WTC11 (cell line): ENCODE results near the gene TOMM5. TPM values are rescaled to one million over a fixed set of nuclear protein-coding genes. Genes with fewer than 3 reads are reported as not detected.

Experiments used
- ATAC-seq: fragments of 200-7000 bp; cut with Tn5 transposase; 2 replicates; pipeline ENCODE4 v1.10.0; 2021; ENCODE audit warnings: mild to moderate bottlenecking, moderate library complexity
- CTCF ChIA-PET: fragments of 300-600 bp; sonication (Branson Sonifier 250); formaldehyde crosslinking; loops from one replicate; lab custom pipeline; 2021; ENCODE audit warnings: antibody characterized with exemption; lab: Charles Lee
- POLR2A ChIA-PET: fragments of 350-600 bp; sonication (Branson Sonifier 250); formaldehyde crosslinking; loops from one replicate; lab custom pipeline; 2021; ENCODE audit warnings: antibody characterized with exemption; lab: Charles Lee
- DNase-seq: peaks from one replicate; pipeline ENCODE4 v3.0.0; 2021; ENCODE audit warnings: low spot score
- H3K27ac Mint-ChIP-seq: 2 replicates; pipeline ENCODE4 v1.8.0; 2021; ENCODE audit warnings: mixed read lengths
- H3K27me3 Mint-ChIP-seq: 2 replicates; pipeline ENCODE4 v1.8.0; 2021; ENCODE audit warnings: low read depth, mild to moderate bottlenecking, moderate library complexity, mixed read lengths
- H3K36me3 Mint-ChIP-seq: 2 replicates; pipeline ENCODE4 v1.8.0; 2021; ENCODE audit warnings: mixed read lengths
- H3K4me1 Mint-ChIP-seq: 2 replicates; pipeline ENCODE4 v1.8.0; 2022; ENCODE audit warnings: mixed read lengths
- H3K4me3 Mint-ChIP-seq: 2 replicates; pipeline ENCODE4 v1.8.0; 2021; ENCODE audit warnings: mild to moderate bottlenecking, moderate library complexity, mixed read lengths
- H3K9me3 Mint-ChIP-seq: 2 replicates; pipeline ENCODE4 v1.8.0; 2021; ENCODE audit warnings: mixed read lengths
- ESRRA ChIP-seq: sonication (generic); formaldehyde crosslinking; IDR thresholded peaks from 2 replicates; pipeline ENCODE4 v1.8.1; 2022; ENCODE audit warnings: mild to moderate bottlenecking, missing genetic modification reagents, borderline replicate concordance
- NFYB ChIP-seq: sonication (generic); formaldehyde crosslinking; conservative IDR thresholded peaks from 2 replicates; pipeline ENCODE4 v1.8.0; 2022; ENCODE audit warnings: low read depth, missing genetic modification reagents
- NR2C2 ChIP-seq: sonication (generic); formaldehyde crosslinking; IDR thresholded peaks from 2 replicates; pipeline ENCODE4 v1.8.0; 2022; ENCODE audit warnings: mild to moderate bottlenecking, missing genetic modification reagents
- NR3C1 ChIP-seq: sonication (generic); formaldehyde crosslinking; conservative IDR thresholded peaks from 2 replicates; pipeline ENCODE4 v1.8.1; 2023; ENCODE audit warnings: low read depth, mild to moderate bottlenecking, missing genetic modification reagents
- SMAD3 ChIP-seq: sonication (generic); formaldehyde crosslinking; IDR thresholded peaks from 2 replicates; pipeline ENCODE4 v1.8.0; 2022; ENCODE audit warnings: missing genetic modification reagents, mild to moderate bottlenecking, borderline replicate concordance
- SMAD4 ChIP-seq: sonication (generic); formaldehyde crosslinking; IDR thresholded peaks from 2 replicates; pipeline ENCODE4 v1.8.0; 2022; ENCODE audit warnings: mild to moderate bottlenecking, missing genetic modification reagents
- TCF7 ChIP-seq: sonication (generic); formaldehyde crosslinking; IDR thresholded peaks from 2 replicates; pipeline ENCODE4 v1.8.0; 2022; ENCODE audit warnings: mild to moderate bottlenecking, low read depth, missing genetic modification reagents, moderate library complexity
- ZNF416 ChIP-seq: fragments of 250-450 bp; sonication (Bioruptor Pico); IDR thresholded peaks from 2 replicates; pipeline ENCODE4 v1.9.0; 2021; ENCODE audit warnings: mild to moderate bottlenecking, inconsistent platforms
- total RNA-seq: library from RNA; stranded (reverse); gene quantifications from 3 replicates; pipeline ENCODE4 v1.2.3, GENCODE V29; 2021
- TF ChIP-seq, protein P1 (sequence below): sonication (generic); formaldehyde crosslinking; IDR thresholded peaks from 2 replicates; pipeline ENCODE4 v1.8.0; 2022; ENCODE audit warnings: missing genetic modification reagents
- TF ChIP-seq, protein P2 (sequence below): sonication (generic); formaldehyde crosslinking; IDR thresholded peaks from 2 replicates; pipeline ENCODE4 v1.8.1; 2022; ENCODE audit warnings: mild to moderate bottlenecking, moderate library complexity, missing genetic modification reagents
- TF ChIP-seq, protein P3 (sequence below): sonication (generic); formaldehyde crosslinking; conservative IDR thresholded peaks from 2 replicates; pipeline ENCODE4 v1.8.1; 2023; ENCODE audit warnings: mild to moderate bottlenecking, low read depth, missing genetic modification reagents, moderate library complexity
- TF ChIP-seq, protein P4 (sequence below): sonication (generic); formaldehyde crosslinking; IDR thresholded peaks from 2 replicates; pipeline ENCODE4 v1.8.1; 2023; ENCODE audit warnings: mild to moderate bottlenecking, missing genetic modification reagents
- TF ChIP-seq, protein P5 (sequence below): sonication (generic); formaldehyde crosslinking; IDR thresholded peaks from 2 replicates; pipeline ENCODE4 v1.8.1; 2023; ENCODE audit warnings: mild to moderate bottlenecking, missing genetic modification reagents, borderline replicate concordance
- TF ChIP-seq, protein P6 (sequence below): sonication (generic); formaldehyde crosslinking; IDR thresholded peaks from 2 replicates; pipeline ENCODE4 v1.8.1; 2022; ENCODE audit warnings: mild to moderate bottlenecking, missing genetic modification reagents, moderate library complexity, borderline replicate concordance
- TF ChIP-seq, protein P7 (sequence below): sonication (generic); formaldehyde crosslinking; IDR thresholded peaks from 2 replicates; pipeline ENCODE4 v1.8.1; 2023; ENCODE audit warnings: mild to moderate bottlenecking, moderate library complexity, missing genetic modification reagents
- TF ChIP-seq, protein P8 (sequence below): fragments of 250-450 bp; sonication (Bioruptor Pico); IDR thresholded peaks from 2 replicates; pipeline ENCODE4 v1.8.0; 2021; ENCODE audit warnings: mild to moderate bottlenecking

TOMM5 gene
- total RNA-seq, 1 experiment from 2014 or later = 112 TPM

DNA sequence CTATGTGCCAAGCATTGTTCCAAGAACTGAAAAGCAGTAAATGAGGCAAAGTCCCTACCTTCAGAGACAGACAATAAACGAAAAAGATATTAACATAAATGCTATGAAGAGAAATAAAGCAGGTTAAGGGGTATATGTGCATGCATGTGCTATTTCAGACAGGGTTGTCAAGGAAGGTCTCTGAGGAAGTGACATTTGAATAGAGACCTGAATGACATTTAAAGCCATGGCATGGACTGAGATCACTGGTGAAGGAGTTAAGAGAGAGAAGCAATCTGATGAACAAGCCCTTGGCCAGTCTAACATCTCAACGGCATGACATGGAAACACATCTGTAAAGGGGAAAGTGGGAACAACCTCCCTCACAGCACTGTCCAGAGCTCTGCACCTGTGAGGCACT, 30.7 kb downstream of the TOMM5 start (continued):
- no peak for TF ChIP-seq ZNF416 (CRISPR knock-in tag)
- TF ChIP-seq, protein P1, sequence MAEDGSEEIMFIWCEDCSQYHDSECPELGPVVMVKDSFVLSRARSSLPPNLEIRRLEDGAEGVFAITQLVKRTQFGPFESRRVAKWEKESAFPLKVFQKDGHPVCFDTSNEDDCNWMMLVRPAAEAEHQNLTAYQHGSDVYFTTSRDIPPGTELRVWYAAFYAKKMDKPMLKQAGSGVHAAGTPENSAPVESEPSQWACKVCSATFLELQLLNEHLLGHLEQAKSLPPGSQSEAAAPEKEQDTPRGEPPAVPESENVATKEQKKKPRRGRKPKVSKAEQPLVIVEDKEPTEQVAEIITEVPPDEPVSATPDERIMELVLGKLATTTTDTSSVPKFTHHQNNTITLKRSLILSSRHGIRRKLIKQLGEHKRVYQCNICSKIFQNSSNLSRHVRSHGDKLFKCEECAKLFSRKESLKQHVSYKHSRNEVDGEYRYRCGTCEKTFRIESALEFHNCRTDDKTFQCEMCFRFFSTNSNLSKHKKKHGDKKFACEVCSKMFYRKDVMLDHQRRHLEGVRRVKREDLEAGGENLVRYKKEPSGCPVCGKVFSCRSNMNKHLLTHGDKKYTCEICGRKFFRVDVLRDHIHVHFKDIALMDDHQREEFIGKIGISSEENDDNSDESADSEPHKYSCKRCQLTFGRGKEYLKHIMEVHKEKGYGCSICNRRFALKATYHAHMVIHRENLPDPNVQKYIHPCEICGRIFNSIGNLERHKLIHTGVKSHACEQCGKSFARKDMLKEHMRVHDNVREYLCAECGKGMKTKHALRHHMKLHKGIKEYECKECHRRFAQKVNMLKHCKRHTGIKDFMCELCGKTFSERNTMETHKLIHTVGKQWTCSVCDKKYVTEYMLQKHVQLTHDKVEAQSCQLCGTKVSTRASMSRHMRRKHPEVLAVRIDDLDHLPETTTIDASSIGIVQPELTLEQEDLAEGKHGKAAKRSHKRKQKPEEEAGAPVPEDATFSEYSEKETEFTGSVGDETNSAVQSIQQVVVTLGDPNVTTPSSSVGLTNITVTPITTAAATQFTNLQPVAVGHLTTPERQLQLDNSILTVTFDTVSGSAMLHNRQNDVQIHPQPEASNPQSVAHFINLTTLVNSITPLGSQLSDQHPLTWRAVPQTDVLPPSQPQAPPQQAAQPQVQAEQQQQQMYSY (CRISPR knock-in tag) = no peak
- TF ChIP-seq, protein P2, sequence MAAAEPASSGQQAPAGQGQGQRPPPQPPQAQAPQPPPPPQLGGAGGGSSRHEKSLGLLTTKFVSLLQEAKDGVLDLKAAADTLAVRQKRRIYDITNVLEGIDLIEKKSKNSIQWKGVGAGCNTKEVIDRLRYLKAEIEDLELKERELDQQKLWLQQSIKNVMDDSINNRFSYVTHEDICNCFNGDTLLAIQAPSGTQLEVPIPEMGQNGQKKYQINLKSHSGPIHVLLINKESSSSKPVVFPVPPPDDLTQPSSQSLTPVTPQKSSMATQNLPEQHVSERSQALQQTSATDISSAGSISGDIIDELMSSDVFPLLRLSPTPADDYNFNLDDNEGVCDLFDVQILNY (CRISPR knock-in tag) = no peak
- TF ChIP-seq, protein P3, sequence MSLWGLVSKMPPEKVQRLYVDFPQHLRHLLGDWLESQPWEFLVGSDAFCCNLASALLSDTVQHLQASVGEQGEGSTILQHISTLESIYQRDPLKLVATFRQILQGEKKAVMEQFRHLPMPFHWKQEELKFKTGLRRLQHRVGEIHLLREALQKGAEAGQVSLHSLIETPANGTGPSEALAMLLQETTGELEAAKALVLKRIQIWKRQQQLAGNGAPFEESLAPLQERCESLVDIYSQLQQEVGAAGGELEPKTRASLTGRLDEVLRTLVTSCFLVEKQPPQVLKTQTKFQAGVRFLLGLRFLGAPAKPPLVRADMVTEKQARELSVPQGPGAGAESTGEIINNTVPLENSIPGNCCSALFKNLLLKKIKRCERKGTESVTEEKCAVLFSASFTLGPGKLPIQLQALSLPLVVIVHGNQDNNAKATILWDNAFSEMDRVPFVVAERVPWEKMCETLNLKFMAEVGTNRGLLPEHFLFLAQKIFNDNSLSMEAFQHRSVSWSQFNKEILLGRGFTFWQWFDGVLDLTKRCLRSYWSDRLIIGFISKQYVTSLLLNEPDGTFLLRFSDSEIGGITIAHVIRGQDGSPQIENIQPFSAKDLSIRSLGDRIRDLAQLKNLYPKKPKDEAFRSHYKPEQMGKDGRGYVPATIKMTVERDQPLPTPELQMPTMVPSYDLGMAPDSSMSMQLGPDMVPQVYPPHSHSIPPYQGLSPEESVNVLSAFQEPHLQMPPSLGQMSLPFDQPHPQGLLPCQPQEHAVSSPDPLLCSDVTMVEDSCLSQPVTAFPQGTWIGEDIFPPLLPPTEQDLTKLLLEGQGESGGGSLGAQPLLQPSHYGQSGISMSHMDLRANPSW (CRISPR knock-in tag) = no peak
- no peak for TF ChIP-seq NR3C1 (CRISPR knock-in tag)

DNA sequence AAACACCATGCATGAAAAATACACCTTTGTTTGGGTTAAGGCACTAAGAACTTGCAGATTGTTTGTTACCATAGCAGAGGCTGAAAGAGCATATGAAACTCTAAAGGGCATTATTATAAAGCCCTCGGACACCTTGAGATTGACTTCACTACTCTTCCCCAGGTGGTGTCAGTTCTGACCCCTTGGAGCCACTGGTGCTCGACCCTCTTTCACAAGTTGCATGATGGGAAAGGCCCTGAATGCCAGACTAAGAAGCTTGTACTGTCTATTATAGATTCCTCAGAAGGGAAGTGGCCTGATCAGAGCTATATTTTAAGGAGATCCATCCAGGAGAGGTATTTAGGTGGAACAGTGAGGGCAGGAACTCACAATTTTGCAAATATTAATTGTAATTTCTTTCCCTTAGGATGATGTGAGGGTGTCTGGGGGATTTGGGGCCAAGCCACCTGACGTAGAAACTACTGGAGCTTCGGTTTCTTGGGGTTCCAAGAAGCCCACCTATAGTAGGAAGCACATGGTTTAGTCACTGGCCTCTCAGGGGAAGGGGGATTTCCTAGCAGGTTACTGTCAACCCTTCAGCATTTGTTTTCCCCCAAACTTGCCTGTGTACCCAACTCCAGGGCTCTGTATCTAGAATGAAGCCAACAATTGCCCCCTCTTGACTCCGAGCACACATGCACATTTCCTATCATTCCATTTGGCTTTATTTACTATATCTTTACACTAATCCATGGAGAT, 32.4 kb downstream of the TOMM5 start:
- ATAC-seq (no peak), DNase-seq (no peak)
- H3K4me3 Mint-ChIP-seq = no peak overlapping the region
- ChIA-PET CTCF (interaction anchor here (0.5 to 2.5 kb wide), 3 partner anchors 15 to 78 kb away, joined by 3 to 6 read pairs (median 3); no protein-coding TSS in a partner anchor), POLR2A (no interaction called here)
- no peak overlapping the region for H3K27ac Mint-ChIP-seq
- H3K4me1 Mint-ChIP-seq = peaks cover 37% of the 10 kb centered on the region
- H3K36me3 Mint-ChIP-seq = peaks cover 21% of the 10 kb centered on the region
- H3K27me3 Mint-ChIP-seq = no peaks in the 10 kb centered on the region; the same call in none of the 2 replicates
- peaks cover 24% of the 10 kb centered on the region for H3K9me3 Mint-ChIP-seq
- TF ChIP-seq NR2C2 (CRISPR knock-in tag) (no peak), ESRRA (CRISPR knock-in tag) (no peak), NFYB (no peak), SMAD4 (CRISPR knock-in tag) (no peak), TCF7 (CRISPR knock-in tag) (no peak), SMAD3 (CRISPR knock-in tag) (no peak)
- TF ChIP-seq, protein P4, sequence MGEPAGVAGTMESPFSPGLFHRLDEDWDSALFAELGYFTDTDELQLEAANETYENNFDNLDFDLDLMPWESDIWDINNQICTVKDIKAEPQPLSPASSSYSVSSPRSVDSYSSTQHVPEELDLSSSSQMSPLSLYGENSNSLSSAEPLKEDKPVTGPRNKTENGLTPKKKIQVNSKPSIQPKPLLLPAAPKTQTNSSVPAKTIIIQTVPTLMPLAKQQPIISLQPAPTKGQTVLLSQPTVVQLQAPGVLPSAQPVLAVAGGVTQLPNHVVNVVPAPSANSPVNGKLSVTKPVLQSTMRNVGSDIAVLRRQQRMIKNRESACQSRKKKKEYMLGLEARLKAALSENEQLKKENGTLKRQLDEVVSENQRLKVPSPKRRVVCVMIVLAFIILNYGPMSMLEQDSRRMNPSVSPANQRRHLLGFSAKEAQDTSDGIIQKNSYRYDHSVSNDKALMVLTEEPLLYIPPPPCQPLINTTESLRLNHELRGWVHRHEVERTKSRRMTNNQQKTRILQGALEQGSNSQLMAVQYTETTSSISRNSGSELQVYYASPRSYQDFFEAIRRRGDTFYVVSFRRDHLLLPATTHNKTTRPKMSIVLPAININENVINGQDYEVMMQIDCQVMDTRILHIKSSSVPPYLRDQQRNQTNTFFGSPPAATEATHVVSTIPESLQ (CRISPR knock-in tag) = no peak
- TF ChIP-seq, protein P5, sequence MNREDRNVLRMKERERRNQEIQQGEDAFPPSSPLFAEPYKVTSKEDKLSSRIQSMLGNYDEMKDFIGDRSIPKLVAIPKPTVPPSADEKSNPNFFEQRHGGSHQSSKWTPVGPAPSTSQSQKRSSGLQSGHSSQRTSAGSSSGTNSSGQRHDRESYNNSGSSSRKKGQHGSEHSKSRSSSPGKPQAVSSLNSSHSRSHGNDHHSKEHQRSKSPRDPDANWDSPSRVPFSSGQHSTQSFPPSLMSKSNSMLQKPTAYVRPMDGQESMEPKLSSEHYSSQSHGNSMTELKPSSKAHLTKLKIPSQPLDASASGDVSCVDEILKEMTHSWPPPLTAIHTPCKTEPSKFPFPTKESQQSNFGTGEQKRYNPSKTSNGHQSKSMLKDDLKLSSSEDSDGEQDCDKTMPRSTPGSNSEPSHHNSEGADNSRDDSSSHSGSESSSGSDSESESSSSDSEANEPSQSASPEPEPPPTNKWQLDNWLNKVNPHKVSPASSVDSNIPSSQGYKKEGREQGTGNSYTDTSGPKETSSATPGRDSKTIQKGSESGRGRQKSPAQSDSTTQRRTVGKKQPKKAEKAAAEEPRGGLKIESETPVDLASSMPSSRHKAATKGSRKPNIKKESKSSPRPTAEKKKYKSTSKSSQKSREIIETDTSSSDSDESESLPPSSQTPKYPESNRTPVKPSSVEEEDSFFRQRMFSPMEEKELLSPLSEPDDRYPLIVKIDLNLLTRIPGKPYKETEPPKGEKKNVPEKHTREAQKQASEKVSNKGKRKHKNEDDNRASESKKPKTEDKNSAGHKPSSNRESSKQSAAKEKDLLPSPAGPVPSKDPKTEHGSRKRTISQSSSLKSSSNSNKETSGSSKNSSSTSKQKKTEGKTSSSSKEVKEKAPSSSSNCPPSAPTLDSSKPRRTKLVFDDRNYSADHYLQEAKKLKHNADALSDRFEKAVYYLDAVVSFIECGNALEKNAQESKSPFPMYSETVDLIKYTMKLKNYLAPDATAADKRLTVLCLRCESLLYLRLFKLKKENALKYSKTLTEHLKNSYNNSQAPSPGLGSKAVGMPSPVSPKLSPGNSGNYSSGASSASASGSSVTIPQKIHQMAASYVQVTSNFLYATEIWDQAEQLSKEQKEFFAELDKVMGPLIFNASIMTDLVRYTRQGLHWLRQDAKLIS = no peak
- TF ChIP-seq, protein P6, sequence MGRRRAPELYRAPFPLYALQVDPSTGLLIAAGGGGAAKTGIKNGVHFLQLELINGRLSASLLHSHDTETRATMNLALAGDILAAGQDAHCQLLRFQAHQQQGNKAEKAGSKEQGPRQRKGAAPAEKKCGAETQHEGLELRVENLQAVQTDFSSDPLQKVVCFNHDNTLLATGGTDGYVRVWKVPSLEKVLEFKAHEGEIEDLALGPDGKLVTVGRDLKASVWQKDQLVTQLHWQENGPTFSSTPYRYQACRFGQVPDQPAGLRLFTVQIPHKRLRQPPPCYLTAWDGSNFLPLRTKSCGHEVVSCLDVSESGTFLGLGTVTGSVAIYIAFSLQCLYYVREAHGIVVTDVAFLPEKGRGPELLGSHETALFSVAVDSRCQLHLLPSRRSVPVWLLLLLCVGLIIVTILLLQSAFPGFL (CRISPR knock-in tag) = no peak
- TF ChIP-seq, protein P7, sequence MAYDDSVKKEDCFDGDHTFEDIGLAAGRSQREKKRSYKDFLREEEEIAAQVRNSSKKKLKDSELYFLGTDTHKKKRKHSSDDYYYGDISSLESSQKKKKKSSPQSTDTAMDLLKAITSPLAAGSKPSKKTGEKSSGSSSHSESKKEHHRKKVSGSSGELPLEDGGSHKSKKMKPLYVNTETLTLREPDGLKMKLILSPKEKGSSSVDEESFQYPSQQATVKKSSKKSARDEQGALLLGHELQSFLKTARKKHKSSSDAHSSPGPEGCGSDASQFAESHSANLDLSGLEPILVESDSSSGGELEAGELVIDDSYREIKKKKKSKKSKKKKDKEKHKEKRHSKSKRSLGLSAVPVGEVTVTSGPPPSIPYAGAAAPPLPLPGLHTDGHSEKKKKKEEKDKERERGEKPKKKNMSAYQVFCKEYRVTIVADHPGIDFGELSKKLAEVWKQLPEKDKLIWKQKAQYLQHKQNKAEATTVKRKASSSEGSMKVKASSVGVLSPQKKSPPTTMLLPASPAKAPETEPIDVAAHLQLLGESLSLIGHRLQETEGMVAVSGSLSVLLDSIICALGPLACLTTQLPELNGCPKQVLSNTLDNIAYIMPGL (CRISPR knock-in tag) = no peak
- TF ChIP-seq, protein P8, sequence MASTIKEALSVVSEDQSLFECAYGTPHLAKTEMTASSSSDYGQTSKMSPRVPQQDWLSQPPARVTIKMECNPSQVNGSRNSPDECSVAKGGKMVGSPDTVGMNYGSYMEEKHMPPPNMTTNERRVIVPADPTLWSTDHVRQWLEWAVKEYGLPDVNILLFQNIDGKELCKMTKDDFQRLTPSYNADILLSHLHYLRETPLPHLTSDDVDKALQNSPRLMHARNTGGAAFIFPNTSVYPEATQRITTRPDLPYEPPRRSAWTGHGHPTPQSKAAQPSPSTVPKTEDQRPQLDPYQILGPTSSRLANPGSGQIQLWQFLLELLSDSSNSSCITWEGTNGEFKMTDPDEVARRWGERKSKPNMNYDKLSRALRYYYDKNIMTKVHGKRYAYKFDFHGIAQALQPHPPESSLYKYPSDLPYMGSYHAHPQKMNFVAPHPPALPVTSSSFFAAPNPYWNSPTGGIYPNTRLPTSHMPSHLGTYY = no peak
